GM23338 (cell line): Measurements from ENCODE around the gene RIPPLY2.

Source experiments
- CREB1 ChIP-seq: fragments of 250-450 bp; sonication (Bioruptor Pico); IDR thresholded peaks from 2 replicates; pipeline ENCODE4 v1.5.0; 2020; ENCODE audit warnings: low read depth, mild to moderate bottlenecking, moderate library complexity
- EZH2 ChIP-seq: fragments of 200-600 bp; sonication (generic); IDR thresholded peaks from one replicate; pipeline ENCODE4 v1.8.0; 2017; ENCODE audit warnings: antibody characterized with exemption, mild to moderate bottlenecking, low read depth; ENCODE audit not compliant: unreplicated experiment
- EZH2phosphoT487 ChIP-seq: fragments of 200-600 bp; sonication (generic); IDR thresholded peaks from one replicate; pipeline ENCODE4 v1.8.1; 2018; ENCODE audit warnings: antibody characterized with exemption; ENCODE audit not compliant: unreplicated experiment
- JUNB ChIP-seq: IDR thresholded peaks from one replicate; pipeline ENCODE4 v1.6.1; 2016; ENCODE audit warnings: antibody characterized with exemption; ENCODE audit not compliant: unreplicated experiment
- NANOG ChIP-seq: IDR thresholded peaks from 2 replicates; pipeline ENCODE4 v1.6.1; 2016; ENCODE audit warnings: antibody characterized with exemption, borderline replicate concordance
- POLR2AphosphoS5 ChIP-seq: IDR thresholded peaks from 2 replicates; pipeline ENCODE4 v1.6.1; 2016; ENCODE audit warnings: antibody characterized with exemption, low read depth
- STAT1 ChIP-seq: IDR thresholded peaks from one replicate; pipeline ENCODE4 v1.6.1; 2016; ENCODE audit warnings: antibody characterized with exemption; ENCODE audit not compliant: unreplicated experiment
- ZNF114 ChIP-seq: fragments of 250-450 bp; sonication (Bioruptor Pico); IDR thresholded peaks from 2 replicates; pipeline ENCODE4 v1.5.0; 2020; ENCODE audit warnings: mild to moderate bottlenecking, moderate library complexity
- ZNF331 ChIP-seq: fragments of 250-450 bp; sonication (Bioruptor Pico); IDR thresholded peaks from 2 replicates; pipeline ENCODE4 v1.5.0; 2020; ENCODE audit warnings: low read depth, mild to moderate bottlenecking, moderate library complexity
- TF ChIP-seq, protein P1 (sequence below), 2 experiments: fragments of 200-600 bp in 1 of 2; sonication (generic) in 1 of 2; conservative IDR thresholded peaks; 2 replicates each; pipeline versions ENCODE4 v1.5.1 to v1.6.1; 2016 to 2017; ENCODE audit warnings: antibody characterized with exemption in 2 of 2, low read depth in 2 of 2, mild to moderate bottlenecking in 2 of 2, moderate library complexity in 1 of 2
- TF ChIP-seq, protein P2 (sequence below): IDR thresholded peaks from one replicate; pipeline ENCODE4 v1.6.1; 2018; ENCODE audit warnings: antibody characterized with exemption; ENCODE audit not compliant: unreplicated experiment
- TF ChIP-seq, protein P3 (sequence below): IDR thresholded peaks from 2 replicates; pipeline ENCODE4 v1.6.1; 2016; ENCODE audit warnings: antibody characterized with exemption

DNA sequence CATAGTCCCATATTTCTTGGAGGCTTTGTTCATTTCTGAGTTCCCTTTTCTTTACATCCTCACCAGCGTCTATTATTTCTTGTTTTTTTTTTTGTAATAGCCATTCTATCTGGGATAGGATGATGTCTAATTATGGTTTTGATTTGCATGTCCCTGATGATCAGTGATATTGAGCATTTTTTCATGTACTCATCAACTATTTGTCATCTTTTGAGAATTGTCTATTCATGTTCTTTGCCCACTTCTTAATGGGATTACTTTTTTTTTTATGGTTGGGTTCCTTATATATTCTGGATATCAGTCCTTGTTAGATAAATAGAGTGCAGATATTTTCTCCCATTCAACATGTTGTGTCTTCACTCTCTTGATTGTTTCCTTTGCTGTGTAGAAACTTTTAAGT lies 48.5 kb downstream of the RIPPLY2 start:
- TF ChIP-seq, protein P1, sequence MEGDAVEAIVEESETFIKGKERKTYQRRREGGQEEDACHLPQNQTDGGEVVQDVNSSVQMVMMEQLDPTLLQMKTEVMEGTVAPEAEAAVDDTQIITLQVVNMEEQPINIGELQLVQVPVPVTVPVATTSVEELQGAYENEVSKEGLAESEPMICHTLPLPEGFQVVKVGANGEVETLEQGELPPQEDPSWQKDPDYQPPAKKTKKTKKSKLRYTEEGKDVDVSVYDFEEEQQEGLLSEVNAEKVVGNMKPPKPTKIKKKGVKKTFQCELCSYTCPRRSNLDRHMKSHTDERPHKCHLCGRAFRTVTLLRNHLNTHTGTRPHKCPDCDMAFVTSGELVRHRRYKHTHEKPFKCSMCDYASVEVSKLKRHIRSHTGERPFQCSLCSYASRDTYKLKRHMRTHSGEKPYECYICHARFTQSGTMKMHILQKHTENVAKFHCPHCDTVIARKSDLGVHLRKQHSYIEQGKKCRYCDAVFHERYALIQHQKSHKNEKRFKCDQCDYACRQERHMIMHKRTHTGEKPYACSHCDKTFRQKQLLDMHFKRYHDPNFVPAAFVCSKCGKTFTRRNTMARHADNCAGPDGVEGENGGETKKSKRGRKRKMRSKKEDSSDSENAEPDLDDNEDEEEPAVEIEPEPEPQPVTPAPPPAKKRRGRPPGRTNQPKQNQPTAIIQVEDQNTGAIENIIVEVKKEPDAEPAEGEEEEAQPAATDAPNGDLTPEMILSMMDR (conservative IDR thresholded peaks at IDR 0.05; ENCODE audit: low read depth in 2 of 2): no peak
- TF ChIP-seq EZH2: no peak
- TF ChIP-seq POLR2AphosphoS5: no peak
- TF ChIP-seq, protein P2, sequence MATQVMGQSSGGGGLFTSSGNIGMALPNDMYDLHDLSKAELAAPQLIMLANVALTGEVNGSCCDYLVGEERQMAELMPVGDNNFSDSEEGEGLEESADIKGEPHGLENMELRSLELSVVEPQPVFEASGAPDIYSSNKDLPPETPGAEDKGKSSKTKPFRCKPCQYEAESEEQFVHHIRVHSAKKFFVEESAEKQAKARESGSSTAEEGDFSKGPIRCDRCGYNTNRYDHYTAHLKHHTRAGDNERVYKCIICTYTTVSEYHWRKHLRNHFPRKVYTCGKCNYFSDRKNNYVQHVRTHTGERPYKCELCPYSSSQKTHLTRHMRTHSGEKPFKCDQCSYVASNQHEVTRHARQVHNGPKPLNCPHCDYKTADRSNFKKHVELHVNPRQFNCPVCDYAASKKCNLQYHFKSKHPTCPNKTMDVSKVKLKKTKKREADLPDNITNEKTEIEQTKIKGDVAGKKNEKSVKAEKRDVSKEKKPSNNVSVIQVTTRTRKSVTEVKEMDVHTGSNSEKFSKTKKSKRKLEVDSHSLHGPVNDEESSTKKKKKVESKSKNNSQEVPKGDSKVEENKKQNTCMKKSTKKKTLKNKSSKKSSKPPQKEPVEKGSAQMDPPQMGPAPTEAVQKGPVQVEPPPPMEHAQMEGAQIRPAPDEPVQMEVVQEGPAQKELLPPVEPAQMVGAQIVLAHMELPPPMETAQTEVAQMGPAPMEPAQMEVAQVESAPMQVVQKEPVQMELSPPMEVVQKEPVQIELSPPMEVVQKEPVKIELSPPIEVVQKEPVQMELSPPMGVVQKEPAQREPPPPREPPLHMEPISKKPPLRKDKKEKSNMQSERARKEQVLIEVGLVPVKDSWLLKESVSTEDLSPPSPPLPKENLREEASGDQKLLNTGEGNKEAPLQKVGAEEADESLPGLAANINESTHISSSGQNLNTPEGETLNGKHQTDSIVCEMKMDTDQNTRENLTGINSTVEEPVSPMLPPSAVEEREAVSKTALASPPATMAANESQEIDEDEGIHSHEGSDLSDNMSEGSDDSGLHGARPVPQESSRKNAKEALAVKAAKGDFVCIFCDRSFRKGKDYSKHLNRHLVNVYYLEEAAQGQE: no peak
- TF ChIP-seq JUNB: no peak
- no peak for TF ChIP-seq ZNF114
- no peak for TF ChIP-seq NANOG
- TF ChIP-seq STAT1: no peak
- TF ChIP-seq EZH2phosphoT487: no peak
- TF ChIP-seq CREB1 (CRISPR knock-in tag): no peak
- no peak for TF ChIP-seq ZNF331 (CRISPR knock-in tag)
- TF ChIP-seq, protein P3, sequence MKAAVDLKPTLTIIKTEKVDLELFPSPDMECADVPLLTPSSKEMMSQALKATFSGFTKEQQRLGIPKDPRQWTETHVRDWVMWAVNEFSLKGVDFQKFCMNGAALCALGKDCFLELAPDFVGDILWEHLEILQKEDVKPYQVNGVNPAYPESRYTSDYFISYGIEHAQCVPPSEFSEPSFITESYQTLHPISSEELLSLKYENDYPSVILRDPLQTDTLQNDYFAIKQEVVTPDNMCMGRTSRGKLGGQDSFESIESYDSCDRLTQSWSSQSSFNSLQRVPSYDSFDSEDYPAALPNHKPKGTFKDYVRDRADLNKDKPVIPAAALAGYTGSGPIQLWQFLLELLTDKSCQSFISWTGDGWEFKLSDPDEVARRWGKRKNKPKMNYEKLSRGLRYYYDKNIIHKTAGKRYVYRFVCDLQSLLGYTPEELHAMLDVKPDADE: no peak
